ENCODE results near the gene UHRF1. TPM values are rescaled to one million over a fixed set of nuclear protein-coding genes. Genes with fewer than 3 reads are reported as not detected.

The UHRF1 gene
- total and polyA plus RNA-seq, 2 of the 13 experiments (the other 11 are each of a cell fraction or from before 2014, with no cell fraction given), result 6.8 to 78.4 TPM

GRCh38 chr19:4904481-4904880, 4.8 kb upstream of the UHRF1 start (continued):
- TF ChIP-seq ZNF563 (CRISPR knock-in tag; IDR thresholded peaks at IDR 0.05) (no peak), ZNF20 (CRISPR knock-in tag; IDR thresholded peaks at IDR 0.05) (no peak), ZNF432 (CRISPR knock-in tag; IDR thresholded peaks at IDR 0.05; ENCODE audit: borderline replicate concordance) (no peak), TFE3 (CRISPR knock-in tag; IDR thresholded peaks at IDR 0.05) (no peak), SKI (IDR thresholded peaks at IDR 0.05; ENCODE audit: partially characterized antibody) (peak; percentile 81), JUND (CRISPR knock-in tag; IDR thresholded peaks at IDR 0.05) (no peak), ZNF101 (CRISPR knock-in tag; IDR thresholded peaks at IDR 0.05; ENCODE audit: borderline replicate concordance, low read depth) (no peak), SIN3B (IDR thresholded peaks at IDR 0.05; ENCODE audit: low read length) (no peak), DMAP1 (CRISPR knock-in tag; IDR thresholded peaks at IDR 0.05) (no peak), ZNF512B (CRISPR knock-in tag; IDR thresholded peaks at IDR 0.05; ENCODE audit: borderline replicate concordance) (no peak), PAX8 (CRISPR knock-in tag; IDR thresholded peaks at IDR 0.05; ENCODE audit: borderline replicate concordance) (no peak), ZNF562 (CRISPR knock-in tag; IDR thresholded peaks at IDR 0.05; ENCODE audit: borderline replicate concordance) (no peak), RARG (CRISPR knock-in tag; IDR thresholded peaks at IDR 0.05; ENCODE audit: low read depth) (no peak), SMC3 (IDR thresholded peaks at IDR 0.05; ENCODE audit: low read length) (no peak), SP2 (CRISPR knock-in tag; IDR thresholded peaks at IDR 0.05) (no peak), ZSCAN30 (CRISPR knock-in tag; IDR thresholded peaks at IDR 0.05) (no peak), NCOR1 (IDR thresholded peaks at IDR 0.05; ENCODE audit: borderline replicate concordance, low read length) (no peak), MXD4 (CRISPR knock-in tag; IDR thresholded peaks at IDR 0.05) (no peak), SMAD9 (CRISPR knock-in tag; IDR thresholded peaks at IDR 0.05) (no peak), ZNF777 (CRISPR knock-in tag; IDR thresholded peaks at IDR 0.05) (no peak), GLMP (CRISPR knock-in tag; IDR thresholded peaks at IDR 0.05; ENCODE audit: borderline replicate concordance) (no peak), STAT5B (CRISPR knock-in tag; IDR thresholded peaks at IDR 0.05) (no peak), NFKBIZ (CRISPR knock-in tag; IDR thresholded peaks at IDR 0.05) (no peak), ZNF839 (CRISPR knock-in tag; IDR thresholded peaks at IDR 0.05; ENCODE audit: borderline replicate concordance) (no peak), PBX2 (CRISPR knock-in tag; IDR thresholded peaks at IDR 0.05) (no peak)
